HG02943 (cell line): ENCODE results near the gene C18orf63.
"Not testable (repeated sequence)": the region's sequence is repeated elsewhere in the genome, so short reads cannot be mapped to it uniquely, and the experiment has no call there.

Experiments used
- ATAC-seq: cut with Tn5 transposase; IDR thresholded peaks from one replicate; pipeline ENCODE4 v1.9.1; 2021; ENCODE audit warnings: mild to moderate bottlenecking, low read depth, moderate library complexity; ENCODE audit not compliant: unreplicated experiment

Gene C18orf63

GRCh38 chr18:74316257-74317170 is 875 bp downstream of the C18orf63 start:
- no peak for ATAC-seq

DNA sequence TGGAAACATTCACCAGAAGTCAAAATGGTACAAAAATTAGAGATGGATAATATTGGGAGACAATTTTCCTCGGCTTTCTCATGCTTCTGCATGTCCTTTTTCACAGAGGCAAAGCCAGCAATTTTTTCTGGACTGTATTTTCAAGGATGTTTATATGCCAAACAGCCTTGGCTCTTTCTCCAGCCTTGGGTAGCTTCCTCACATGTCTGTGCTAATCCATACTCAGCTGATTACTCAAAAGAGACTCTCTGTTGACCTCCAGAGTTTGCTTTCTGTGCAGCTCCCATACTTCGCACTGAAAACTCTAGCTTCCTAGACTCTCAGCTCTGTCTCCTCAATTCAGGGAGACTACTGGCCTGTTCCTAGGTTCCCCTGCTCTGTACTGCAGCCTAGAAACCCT is 10.6 kb downstream of the C18orf63 start:
- no peak for ATAC-seq

GRCh38 chr18:74326791-74327190 is 11.2 kb downstream of the C18orf63 start:
- ATAC-seq: not testable (repeated sequence)

GRCh38 chr18:74328206-74328605 is 12.6 kb downstream of the C18orf63 start:
- ATAC-seq: no peak

- ATAC-seq: no peak
These were observed 14.1 kb downstream of the C18orf63 start for GRCh38 chr18:74329688-74330205.

DNA sequence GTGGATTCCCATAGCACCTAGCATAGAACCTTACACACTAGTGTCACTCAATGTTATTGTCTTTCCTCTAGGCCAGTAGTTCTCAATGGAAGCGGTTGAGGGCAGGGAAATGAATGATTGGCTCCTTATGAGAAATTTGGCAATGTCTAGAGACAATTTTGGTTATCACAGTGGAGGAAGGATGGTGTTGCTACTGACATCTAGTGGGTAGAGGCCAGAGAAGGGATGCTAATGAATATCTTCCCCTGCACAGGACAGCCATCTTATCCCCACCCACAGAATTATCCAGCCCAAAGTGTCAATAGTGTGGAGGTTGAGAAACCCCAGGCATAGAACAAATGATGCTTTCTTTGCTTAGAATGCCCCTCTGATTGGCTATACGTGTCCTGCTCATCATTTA is 15.8 kb downstream of the C18orf63 start:
- ATAC-seq: no peak

GRCh38 chr18:74333091-74333490 is 17.5 kb downstream of the C18orf63 start:
- no peak for ATAC-seq

DNA sequence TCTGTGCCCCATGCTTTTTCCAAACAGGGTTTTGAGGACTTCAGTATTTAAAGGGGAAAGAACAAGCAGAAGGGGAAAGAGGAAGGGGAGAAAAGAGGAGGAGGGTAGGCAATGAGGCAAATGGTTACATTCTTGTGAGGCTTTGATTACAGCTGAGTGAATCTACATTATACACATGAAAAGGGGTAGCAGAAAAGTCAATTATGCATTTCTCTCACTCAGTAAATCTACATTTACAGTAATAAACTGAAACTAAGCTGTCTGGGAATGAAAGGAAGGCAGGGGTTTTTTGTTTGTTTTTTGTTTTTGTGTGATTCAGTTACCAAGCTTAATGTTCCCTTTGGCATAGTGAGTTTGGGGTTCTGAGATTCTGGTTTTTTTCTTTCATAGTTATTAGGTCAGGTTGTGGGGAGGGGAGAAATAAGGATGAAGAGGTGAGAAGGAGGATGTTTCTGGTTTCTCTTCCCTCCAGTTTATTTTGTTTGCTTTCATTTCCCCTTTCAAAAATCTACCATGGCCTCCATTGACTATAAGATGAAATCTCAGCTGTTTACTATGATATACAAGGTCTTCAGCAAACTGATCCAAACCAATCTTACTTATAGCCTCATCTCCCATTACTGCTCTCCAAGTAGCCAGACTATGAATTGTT is 18.7 kb downstream of the C18orf63 start:
- ATAC-seq: no peak

GRCh38 chr18:74336656-74337055 is 21.0 kb downstream of the C18orf63 start:
- ATAC-seq: no peak

GRCh38 chr18:74337155-74337911 is 21.7 kb downstream of the C18orf63 start:
- no peak for ATAC-seq

DNA sequence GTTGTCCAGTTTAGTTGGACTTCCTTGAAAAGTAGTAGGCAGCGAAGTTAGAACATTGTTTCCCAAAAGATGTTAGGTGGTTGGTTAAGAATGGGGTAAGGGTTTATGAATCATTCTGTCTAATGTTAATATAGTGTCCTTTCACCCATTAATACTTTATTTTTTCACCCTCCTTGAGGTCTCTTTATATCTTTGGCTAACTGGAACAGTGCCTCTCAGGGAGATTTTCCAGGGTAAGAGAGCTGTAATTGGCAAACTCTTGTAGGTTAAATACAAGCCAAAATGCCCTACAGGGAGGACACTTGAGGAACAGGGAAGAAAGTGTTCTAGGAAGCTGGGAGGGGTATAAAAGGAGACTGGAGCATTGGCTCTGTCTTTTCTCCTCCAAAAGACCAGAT is 22.3 kb downstream of the C18orf63 start:
- ATAC-seq: no peak

DNA sequence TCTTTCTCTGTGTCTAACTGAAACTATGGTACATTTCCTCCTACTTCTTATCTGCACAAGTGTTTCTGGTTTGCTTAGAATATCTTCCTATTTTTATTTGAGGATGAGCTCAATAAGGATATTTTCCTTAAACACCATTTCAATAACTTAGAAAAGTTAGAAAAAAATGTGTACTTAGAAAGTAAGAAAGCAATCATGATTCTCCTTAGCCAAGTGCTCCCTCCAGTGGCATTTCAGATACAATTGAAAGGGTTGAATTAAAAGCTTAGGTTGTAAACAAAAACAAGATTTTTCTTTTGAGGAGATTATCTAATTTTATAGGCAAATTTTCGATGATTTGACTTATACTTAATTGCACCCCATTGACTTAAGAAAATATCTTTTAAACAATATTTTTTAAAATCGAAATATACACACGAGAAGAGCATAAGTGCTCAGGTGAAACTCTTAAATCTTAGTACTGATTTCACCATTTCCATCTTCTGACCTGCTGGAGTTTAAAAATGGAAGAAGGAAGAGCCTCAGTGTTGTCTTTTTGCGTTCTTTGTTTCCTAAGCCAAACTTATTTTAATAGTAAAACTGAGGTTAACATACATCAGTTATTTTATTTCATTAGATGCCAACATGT is 26.9 kb downstream of the C18orf63 start:
- ATAC-seq: no peak

GRCh38 chr18:74346206-74346605 is 30.6 kb downstream of the C18orf63 start:
- no peak for ATAC-seq

GRCh38 chr18:74348581-74348980 is 32.9 kb downstream of the C18orf63 start:
- ATAC-seq: no peak

DNA sequence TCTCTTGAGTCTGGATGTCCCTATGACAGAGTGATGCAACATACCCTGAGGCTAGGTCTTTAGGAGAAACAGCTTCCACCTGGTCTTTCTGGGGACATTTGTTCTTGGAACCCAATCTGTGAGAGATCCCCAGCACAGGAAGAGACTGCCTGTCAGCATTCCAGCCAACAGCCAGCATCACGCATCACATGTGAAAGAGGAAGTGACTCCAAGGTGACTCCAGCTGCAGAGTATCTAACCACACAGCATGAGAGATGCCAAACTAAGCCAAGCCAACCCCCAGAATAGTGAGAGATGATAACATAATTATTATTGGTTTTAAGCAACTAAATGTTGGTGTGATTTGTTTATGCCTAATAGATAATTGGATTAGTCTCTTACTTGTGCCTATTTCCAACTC is 35.7 kb downstream of the C18orf63 start:
- ATAC-seq: no peak

DNA sequence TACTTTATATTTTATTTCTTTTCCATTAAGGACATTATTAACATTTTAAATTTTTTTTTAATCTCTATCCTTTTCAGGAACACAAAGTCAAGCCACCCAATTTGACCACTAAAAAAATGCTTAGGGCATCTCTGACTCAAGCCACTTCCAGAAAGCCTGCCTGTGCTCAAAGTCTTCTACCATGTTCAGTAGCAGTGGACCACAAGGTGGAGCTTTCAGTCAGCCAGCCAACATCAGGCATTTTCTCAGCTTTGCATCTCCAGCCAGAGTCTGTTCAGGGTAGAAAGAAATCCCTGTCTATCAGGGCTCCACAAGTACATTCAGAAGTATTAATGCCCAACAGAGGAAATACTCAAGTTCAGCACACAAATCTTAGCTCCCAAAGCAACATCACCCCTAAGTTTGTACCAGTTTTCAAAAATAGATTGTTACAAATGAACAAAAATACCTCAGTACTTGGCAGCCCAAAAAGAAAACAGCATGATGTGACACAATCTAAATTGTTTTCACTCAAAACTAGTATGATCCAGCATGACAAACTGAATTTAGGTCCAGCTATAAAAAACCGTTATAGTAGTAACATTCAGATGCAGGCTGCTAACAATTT is 37.6 kb downstream of the C18orf63 start:
- ATAC-seq: no peak

DNA sequence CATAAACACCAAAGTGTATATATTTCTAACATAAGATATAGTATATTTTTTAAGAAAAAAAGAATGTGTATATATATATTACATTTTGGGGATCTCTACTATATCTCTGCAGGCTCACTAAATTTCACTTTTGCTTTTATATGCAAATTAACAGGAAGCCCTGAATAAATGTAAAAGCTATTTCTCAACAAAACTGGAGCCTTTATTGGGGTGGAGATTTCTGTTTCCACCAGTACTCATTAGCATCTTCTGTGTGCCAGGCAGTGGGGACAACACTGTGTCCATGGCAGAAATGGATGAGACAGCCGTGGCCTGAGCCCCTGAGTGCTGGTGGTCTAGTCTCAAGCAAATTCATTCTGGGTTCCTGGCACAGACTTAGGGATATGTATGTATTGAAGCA is 41.3 kb downstream of the C18orf63 start:
- no peak for ATAC-seq

DNA sequence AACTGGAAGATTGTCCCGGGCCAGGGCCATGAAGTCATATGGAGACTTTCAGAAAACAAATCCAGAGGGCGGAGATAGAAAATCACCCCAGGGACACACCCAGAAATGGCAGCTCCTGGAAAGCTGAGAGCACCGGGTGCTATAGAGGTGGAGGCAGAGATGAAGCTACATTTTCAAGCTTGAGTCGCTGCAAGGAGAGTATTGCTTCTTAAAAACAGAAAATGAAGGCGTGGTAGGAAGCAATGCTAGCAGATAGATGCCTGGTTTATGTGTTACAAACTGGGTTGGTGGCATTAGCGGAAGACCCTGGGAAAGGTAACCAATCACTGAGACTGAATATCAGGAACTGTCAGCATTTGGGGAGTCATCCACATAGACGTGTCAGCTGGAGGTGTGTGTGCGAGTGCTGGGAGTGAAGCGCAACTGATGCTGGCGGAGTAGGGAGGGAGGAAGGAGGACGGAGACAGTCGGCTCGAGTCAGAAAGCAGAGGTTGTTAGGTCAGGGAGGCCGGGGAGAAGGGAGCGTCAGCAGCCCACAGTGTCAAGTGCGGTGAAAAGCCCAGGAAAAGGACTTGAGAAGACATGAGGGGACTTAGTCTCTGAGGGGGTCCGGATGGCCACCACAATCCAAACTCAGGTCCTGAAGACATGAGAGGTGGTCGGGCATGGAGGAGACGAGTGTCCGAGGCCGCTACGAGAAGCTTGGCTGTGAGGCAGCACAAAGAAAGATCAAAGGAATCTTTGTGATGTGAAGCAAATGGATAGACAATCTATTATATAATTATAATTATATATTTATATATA is 45.4 kb downstream of the C18orf63 start:
- no peak for ATAC-seq

GRCh38 chr18:74367905-74368304 is 52.3 kb downstream of the C18orf63 start:
- ATAC-seq: no peak
